ENCODE data around the gene SCAMP3.
"Not testable (repeated sequence)": the region's sequence is repeated elsewhere in the genome, so short reads cannot be mapped to it uniquely, and the experiment has no call there.

SCAMP3 gene

DNA sequence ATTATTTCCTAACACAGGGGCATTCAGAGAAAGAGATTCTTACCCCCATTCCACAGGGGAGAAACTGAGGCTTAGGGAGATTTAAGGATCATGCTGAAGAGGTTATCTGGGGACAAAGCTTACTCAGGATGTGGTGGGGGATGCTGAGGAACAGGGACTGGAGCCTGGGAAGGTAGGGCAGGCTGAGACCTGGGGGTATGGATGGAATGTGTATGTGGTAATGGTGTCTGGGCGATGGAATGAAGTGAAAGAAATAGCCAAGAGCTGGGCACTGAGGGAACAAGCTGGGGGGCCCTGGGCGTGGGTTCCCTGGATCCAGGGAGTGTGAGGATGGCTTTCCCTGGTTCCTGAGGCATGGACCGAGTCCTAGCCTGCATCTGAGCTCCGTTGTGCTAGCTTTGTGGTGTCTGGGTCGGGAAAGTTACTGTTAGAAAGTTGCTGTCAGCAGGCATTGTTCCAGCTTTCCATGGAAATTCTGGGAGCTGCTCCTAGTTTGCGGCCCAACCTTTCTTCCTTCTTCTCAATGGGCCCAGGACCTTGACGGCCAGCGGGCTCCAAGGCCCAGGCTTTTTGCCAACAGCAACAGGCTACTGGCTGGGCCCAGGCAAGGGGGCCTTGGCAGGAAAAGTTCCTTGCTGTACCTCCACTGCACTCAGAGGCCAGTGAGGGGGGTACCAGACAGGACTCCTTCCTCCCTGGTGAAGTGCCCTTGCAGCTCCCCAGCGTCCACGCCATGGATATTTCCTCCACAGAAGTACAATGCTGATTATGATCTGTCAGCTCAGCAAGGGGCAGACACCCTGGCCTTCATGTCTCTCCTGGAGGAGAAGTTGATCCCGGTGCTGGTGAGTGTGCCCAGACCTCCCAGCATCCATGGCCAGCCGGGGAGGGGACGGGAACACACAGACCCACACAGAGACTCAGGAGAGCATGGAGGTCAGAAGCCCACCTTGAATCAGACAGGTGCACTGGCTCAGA lies 29.9 kb downstream of the SCAMP3 start:
- in situ Hi-C loops (cut with MboI; ENCODE audit: low sequenced_read_pairs): not testable (repeated sequence)

DNA sequence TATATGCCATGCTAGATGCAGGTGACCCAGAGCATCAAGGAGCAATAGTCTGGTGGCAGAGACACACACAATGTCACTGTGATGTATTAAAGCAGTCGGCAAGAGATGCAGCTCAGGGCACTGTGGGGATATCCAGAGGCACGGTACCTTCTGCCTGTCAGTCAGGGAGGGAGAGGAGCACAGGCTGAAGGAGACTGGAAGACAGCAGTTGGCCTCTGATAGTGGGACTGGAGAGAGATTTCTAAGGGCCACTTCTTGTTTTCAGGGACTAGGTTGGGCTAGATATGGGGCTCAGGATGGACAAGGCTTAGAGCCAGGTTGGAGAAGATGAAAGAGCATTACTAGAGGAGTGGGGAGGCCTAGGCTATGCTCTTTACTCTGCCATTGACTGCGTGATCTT lies 30.9 kb downstream of the SCAMP3 start:
- in situ Hi-C loops (cut with MboI; ENCODE audit: low sequenced_read_pairs): not testable (repeated sequence)

GRCh38 chr1:155228096-155228427 lies 34.1 kb downstream of the SCAMP3 start:
- in situ Hi-C loops (cut with MboI; ENCODE audit: low sequenced_read_pairs): no loop called here

- in situ Hi-C loops (cut with MboI; ENCODE audit: low sequenced_read_pairs): no loop called here
Observed at GRCh38 chr1:155227261-155228095, 34.7 kb downstream of the SCAMP3 start.

DNA sequence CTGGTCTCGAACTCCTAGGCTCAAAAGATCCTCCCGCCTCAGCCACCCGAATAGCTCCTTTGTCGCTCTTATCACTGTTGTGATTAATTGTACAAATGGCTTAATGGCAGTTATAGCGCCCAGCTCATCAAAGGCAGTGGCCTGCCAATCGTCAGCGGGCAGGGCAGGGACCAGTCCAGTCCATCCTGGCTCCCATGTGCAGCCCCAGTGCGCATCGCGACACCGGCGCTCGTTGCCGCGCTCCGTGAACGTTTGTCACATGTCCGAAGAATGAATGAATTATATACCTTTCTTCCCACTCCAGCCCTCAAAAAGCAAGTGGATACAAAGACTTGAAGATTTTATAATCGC lies 35.3 kb downstream of the SCAMP3 start:
- in situ Hi-C loops (cut with MboI; ENCODE audit: low sequenced_read_pairs): no loop called here

DNA sequence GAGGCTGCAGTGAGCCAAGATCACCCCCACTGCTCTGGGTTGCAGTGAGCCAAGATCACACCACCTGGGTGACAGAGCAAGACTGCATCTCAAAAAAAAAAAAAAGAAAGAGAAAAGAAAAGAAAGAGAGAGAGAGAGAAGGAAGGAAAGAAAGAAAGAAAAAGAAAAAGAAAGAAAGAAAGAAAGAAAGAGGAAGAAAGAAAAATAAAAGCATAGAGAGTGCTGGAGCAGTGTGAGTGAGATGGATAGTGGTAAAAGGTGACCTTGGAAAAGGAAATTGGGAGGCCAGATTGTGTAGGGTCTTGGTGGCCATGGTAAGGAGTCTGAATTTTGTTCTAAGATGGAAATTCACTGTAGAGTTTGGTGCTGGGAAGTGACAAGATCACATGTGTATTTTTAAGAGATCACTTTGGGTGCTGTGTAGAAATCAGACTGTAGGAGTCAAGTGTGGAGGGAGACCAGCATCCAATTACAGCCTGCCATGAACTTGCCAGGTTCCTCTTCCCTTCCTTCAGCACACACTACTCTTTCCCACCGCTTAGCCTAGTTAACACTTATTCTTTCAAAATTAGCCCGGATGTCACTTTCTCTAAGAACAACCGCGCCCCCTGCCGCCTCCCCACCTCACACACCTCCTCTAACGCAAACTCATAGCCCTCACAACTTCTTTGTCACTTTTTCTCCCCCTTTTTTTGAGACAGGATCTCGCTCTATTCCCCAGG lies 35.8 kb downstream of the SCAMP3 start:
- in situ Hi-C loops (cut with MboI; ENCODE audit: low sequenced_read_pairs): no loop called here

- in situ Hi-C loops (cut with MboI; ENCODE audit: low sequenced_read_pairs): not testable (repeated sequence)
Observed at GRCh38 chr1:155225404-155225759, 36.8 kb downstream of the SCAMP3 start.

- in situ Hi-C loops (cut with MboI; ENCODE audit: low sequenced_read_pairs): no loop called here
Observed at GRCh38 chr1:155223047-155223446, 39.1 kb downstream of the SCAMP3 start.

- in situ Hi-C loops (cut with MboI; ENCODE audit: low sequenced_read_pairs): not testable (repeated sequence)
Observed at GRCh38 chr1:155220211-155220965, 41.8 kb downstream of the SCAMP3 start.

- in situ Hi-C loops (cut with MboI; ENCODE audit: low sequenced_read_pairs): no loop called here
Observed at GRCh38 chr1:155219592-155220031, 42.5 kb downstream of the SCAMP3 start.

GRCh38 chr1:155218854-155219591 lies 43.1 kb downstream of the SCAMP3 start:
- in situ Hi-C loops (cut with MboI; ENCODE audit: low sequenced_read_pairs): no loop called here

GRCh38 chr1:155214702-155215101 lies 47.5 kb downstream of the SCAMP3 start:
- in situ Hi-C loops (cut with MboI; ENCODE audit: low sequenced_read_pairs): not testable (repeated sequence)

DNA sequence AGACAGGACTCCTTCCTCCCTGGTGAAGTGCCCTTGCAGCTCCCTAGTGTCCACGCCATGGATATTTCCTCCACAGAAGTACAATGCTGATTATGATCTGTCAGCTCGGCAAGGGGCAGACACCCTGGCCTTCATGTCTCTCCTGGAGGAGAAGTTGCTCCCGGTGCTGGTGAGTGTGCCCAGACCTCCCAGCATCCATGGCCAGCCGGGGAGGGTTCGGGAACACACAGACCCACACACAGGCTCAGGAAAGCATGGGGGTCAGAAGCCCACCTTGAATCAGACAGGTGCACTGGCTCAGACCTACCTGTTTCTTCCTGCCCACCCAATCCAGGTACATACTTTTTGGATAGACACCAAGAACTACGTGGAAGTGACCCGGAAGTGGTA lies 50.1 kb downstream of the SCAMP3 start:
- in situ Hi-C loops (cut with MboI; ENCODE audit: low sequenced_read_pairs): not testable (repeated sequence)

DNA sequence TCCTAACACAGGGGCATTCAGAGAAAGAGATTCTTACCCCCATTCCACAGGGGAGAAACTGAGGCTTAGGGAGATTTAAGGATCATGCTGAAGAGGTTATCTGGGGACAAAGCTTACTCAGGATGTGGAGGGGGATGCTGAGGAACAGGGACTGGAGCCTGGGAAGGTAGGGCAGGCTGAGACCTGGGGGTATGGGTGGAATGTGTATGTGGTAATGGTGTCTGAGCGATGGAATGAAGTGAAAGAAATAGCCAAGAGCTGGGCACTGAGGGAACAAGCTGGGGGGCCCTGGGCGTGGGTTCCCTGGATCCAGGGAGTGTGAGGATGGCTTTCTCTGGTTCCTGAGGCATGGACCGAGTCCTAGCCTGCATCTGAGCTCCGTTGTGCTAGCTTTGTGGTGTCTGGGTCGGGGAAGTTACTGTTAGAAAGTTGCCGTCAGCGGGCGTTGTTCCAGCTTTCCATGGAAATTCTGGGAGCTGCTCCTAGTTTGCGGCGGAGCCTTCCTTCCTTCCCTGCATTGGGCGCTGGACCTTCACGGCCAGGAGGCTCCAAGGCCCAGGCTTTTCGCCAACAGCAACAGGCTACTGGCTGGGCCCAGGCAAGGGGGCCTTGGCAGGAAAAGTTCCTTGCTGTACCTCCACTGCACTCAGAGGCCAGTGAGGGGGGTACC lies 50.6 kb downstream of the SCAMP3 start:
- in situ Hi-C loops (cut with MboI; ENCODE audit: low sequenced_read_pairs): not testable (repeated sequence)

- in situ Hi-C loops (cut with MboI; ENCODE audit: low sequenced_read_pairs): no loop called here
Observed at GRCh38 chr1:155210314-155211104, 51.7 kb downstream of the SCAMP3 start.

DNA sequence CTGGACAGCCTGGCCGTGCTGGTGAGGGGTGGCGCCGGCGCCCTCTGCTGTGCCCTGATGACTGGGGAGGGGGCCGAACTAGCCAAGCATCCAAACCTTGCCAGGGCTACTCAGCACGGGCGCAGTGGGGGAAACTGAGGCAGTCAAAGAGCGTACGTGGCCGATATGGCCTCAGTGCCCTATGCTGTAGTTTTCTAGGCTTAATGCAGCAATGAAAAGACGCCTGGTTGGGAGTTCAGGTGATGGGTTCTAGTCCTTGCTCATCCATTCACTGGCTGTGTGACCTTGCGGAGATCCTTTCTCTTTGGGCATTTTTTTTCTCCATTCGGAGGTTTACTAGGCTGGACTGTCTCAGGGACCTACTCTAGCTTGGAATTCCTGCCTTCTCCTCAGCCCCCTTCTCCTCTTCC lies 52.8 kb downstream of the SCAMP3 start:
- in situ Hi-C loops (cut with MboI; ENCODE audit: low sequenced_read_pairs): no loop called here

DNA sequence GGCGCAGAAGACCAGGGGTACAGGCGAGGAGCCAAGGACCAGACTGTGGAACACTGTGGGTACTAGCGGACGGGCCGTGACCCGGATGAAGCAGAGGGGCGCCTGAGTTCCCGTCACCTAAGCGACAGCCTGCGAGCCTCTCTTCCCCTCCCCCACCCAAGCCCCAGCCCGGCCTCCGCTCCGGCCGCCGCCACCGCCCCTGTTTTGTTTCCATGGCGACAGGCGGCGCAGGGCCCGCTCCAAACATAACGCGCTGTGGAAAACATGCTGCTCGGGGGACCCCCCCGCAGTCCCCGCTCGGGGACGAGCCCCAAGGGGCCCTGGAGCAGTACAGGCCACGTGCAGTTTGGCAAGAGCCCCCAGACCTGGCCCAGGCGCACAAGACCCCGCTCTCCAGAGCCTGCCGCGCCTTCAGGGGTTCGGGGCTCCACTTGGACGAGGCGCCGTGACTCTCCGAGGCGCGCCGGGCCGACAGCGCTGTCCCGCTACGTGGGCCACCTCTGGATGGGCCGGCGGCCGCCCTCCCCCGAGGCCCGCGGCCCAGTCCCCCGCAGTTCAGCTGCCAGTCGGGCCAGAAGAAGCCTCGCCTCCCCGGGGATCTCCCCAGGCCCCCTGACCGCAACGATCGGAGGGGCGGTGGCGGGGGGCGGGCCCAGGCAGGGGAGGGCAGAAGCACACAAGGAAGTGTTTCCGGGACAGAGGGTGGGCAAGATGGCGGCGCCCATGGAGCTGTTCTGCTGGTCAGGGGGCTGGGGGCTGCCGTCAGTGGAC lies 53.4 kb downstream of the SCAMP3 start, which contains the start of gene MTX1:
TSS of gene MTX1 (plus strand) at position 155 of the 771 bp plus-strand sequence. CDS start at position 265, 110 bp downstream.
- in situ Hi-C loops (cut with MboI; ENCODE audit: low sequenced_read_pairs): no loop called here
